Astrocyte (in vitro differentiated cells and primary cell): ENCODE results near the gene ASB10.

Experiments used
- EZH2 ChIP-seq: IDR thresholded peaks from 2 replicates; pipeline ENCODE4 v1.6.1; 2012; ENCODE audit warnings: mild to moderate bottlenecking, low read length, inconsistent platforms; ENCODE audit not compliant: insufficient read depth
- TF ChIP-seq, protein P1 (sequence below): IDR thresholded peaks from 2 replicates; pipeline ENCODE4 v1.5.1; 2011; ENCODE audit warnings: low read depth, mild to moderate bottlenecking, inconsistent platforms, low read length, moderate library complexity; ENCODE audit not compliant: insufficient read depth

DNA sequence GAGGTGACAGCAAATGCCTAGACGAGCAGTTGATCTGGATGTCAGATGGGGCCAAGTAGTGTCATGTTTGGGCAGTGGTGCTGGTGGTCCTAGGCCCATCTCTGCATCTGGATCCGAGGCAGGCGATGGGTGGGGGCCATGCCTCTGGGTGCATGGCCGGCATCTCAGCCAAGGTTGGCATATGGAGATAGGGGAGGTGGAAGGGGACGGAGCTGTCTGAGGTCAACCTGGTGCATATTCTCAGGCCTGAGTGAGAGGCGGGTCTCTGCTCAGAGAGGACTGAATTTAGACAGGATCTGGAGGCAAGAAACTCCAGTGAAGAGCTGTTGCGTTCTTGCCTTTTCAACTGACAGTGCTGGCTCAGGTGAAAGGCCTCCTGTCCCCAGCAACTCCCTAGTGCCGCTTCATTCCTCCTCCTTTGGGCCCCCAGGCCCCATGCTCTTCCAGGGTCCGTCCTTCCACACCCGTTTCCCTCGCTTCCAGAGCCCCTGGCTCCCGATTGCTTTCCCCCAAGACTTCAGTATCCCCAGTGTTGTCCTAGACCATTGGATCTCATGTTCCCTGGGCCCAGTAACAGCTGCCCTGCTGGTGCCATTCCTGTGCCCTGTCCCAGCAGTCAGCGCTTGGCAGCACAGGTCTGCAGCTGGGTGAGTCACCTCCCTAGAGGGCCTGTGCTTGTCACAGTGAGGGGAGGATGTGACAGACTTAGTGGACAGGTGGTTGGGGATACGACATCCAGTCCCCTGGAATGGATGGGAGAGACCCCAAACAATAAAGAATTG lies 52.1 kb downstream of the ASB10 start:
- TF ChIP-seq, protein P1, sequence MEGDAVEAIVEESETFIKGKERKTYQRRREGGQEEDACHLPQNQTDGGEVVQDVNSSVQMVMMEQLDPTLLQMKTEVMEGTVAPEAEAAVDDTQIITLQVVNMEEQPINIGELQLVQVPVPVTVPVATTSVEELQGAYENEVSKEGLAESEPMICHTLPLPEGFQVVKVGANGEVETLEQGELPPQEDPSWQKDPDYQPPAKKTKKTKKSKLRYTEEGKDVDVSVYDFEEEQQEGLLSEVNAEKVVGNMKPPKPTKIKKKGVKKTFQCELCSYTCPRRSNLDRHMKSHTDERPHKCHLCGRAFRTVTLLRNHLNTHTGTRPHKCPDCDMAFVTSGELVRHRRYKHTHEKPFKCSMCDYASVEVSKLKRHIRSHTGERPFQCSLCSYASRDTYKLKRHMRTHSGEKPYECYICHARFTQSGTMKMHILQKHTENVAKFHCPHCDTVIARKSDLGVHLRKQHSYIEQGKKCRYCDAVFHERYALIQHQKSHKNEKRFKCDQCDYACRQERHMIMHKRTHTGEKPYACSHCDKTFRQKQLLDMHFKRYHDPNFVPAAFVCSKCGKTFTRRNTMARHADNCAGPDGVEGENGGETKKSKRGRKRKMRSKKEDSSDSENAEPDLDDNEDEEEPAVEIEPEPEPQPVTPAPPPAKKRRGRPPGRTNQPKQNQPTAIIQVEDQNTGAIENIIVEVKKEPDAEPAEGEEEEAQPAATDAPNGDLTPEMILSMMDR, result no peak
- no peak for TF ChIP-seq EZH2
